CD4-positive, alpha-beta T cell treated with Interleukin-6 at 100 ng/mL for 8 hours (primary cell): ENCODE results near the gene MYEOV.

ENCODE experiments used
- DNase-seq: peaks from one replicate; pipeline ENCODE4 v3.0.0-alpha.2; 2020; ENCODE audit warnings: mixed read lengths, low spot score

MYEOV gene

GRCh38 chr11:69265911-69266510 lies 27.9 kb upstream of the MYEOV start:
- DNase-seq: no peak

GRCh38 chr11:69267395-69267805 lies 26.6 kb upstream of the MYEOV start:
- DNase-seq: no peak

GRCh38 chr11:69268911-69269310 lies 25.0 kb upstream of the MYEOV start:
- DNase-seq: no peak

DNA sequence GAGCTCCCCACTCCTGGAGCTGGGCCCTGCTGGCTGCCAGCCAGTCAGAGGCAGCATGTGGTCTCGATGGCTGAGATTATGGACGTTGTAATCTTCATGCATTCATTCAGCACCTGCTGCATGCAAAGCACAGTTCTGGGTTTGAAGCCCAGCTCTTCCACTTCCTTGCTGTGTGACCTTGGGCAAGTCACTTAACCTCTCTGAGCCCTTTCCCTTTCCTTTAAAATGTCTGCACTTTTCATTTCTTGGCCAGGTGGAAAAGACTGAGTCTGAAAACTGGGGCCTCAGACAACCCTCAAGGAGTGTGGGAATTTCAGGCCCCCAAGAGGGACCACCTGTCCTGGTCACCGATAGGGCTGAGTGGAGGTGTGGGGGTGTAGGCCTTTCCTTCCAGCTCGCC lies 24.6 kb upstream of the MYEOV start:
- no peak for DNase-seq

- no peak for DNase-seq
Measured at GRCh38 chr11:69269926-69270697, 23.8 kb upstream of the MYEOV start.

DNA sequence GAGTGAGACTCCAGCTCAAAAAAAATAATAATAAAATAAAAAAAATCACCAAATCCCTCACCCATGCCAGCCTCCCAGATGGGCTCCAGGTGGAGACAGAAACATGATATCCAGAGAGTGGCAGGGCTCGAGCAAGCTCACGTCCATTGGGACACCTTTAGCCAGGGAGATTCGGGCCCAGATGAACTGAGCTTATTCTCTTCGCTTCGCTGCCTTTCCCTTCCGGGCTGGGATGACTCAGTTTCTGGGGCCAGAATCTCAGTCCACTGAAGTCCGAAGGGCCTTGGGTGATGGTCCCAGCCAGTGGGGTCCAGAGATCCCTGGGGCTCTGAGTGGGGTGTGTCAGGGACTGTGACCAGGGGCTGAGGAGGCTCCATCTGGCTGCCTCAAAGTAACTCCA lies 23.0 kb upstream of the MYEOV start:
- DNase-seq: no peak

- no peak for DNase-seq
Measured at GRCh38 chr11:69272055-69272454, 21.9 kb upstream of the MYEOV start.

DNA sequence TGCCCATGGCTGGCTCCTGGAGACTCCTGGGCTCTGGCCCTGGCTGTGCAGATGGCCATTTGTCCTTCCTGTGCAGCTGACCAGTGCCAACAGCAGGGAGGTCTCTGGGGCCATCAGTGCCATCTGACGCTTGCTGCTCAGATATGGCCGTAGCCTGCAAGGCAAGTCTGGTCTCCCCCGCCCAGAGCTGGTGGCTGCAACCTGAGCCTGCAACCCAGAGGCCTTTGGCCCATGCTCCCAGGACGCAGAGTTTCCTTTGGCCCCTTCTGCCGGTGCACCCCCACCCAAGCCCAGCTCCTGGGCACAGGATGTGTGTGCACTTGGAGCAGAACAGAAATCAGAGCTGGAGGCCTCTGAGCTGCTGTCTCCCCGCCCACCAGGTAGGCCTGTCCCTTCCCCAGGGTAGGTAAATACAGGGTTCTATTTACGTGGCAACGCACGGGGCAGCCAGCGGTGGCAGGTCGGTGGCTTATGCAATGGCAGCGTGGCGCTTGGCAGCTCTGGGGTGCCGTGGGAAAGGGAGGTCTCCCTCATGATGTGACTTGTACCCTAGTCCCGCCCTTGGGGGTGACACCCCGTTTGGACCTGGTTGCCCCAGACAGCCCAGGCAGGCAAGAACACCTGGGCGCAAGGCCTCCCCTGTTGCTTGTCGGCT lies 21.0 kb upstream of the MYEOV start:
- DNase-seq: no peak

- DNase-seq: no peak
Measured at GRCh38 chr11:69273571-69273970, 20.4 kb upstream of the MYEOV start.

- DNase-seq: no peak
Measured at GRCh38 chr11:69274531-69275016, 19.4 kb upstream of the MYEOV start.

GRCh38 chr11:69275178-69275577 lies 18.8 kb upstream of the MYEOV start:
- DNase-seq: no peak

DNA sequence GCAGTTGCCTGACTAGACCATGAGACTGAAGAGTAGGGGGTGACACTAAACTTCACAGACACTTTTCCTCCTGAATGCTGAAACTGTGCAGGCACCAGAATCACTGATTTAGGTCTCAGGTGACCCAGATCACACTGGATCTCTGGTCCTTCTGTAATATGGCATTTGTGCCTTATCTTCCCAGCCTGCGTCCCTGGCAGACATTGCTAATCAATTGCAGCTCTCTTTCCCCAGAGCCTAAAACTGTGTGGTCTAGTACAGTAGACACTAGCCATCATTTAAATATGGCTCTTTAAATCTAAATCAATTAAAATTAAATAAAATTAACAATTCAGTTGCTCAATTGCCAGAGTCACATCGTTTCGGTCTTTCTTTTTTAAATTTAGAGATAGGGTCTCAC lies 17.8 kb upstream of the MYEOV start:
- DNase-seq: no peak

GRCh38 chr11:69277074-69277809 lies 16.7 kb upstream of the MYEOV start:
- no peak for DNase-seq

- DNase-seq: no peak
Measured at GRCh38 chr11:69278091-69278867, 15.7 kb upstream of the MYEOV start.

DNA sequence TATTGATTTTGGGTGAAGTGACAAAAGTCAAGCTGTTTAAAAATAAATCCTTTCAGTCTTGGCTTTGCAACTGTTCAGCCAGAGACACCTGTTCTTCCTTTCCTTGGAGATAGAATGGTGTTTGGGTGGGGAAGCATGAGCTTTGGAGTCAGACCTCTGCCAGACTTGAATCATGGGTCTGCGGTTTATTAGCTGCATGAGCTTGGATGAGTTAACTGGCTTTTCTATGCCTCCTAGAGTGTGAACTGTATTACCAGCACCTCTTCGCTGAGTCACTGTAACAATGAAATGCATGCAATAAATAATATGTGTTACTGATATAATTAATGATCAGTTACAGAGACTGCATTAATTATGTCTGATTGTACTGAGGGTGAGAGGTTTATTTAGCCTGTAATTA lies 13.5 kb upstream of the MYEOV start:
- DNase-seq: no peak

DNA sequence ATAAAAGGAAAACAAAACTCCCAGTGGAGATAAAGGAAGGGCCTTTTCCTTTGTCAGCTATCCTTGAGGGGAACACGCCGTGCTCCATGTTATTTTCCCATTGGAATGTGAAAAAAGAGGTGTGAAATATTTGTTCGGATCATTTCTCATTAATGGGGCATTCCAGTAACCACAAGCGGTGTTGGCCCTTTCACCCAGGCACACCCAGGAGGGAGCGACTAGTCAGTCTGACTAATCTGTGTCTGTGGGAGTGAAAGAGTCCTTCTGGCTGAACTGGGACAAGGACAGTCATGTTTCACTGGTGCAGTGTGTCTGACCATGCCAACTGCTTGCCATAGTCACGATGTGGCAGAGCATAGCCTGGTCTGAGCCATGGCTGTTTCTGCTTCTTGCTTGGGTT lies 13.0 kb upstream of the MYEOV start:
- DNase-seq: no peak

DNA sequence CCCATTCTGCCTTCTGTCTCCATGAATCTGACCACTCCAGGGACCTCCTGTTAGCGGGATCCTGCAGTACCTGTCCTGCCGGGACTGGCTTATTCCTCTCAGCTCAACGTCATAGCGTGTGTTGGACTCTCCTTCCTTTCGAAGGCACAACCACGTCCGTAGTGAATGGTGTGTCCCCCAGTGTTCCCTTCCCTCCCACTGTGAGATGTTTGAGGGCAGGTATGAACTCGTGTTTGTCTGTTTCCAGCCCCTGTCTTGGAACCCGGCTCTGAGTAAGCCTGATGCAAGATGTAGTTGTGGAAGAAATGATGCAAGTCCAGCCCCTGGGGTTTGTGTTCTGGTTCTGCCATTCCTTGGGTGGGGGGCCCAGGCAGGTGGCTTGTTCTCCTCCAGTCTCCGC lies 10.5 kb upstream of the MYEOV start:
- DNase-seq: no peak

DNA sequence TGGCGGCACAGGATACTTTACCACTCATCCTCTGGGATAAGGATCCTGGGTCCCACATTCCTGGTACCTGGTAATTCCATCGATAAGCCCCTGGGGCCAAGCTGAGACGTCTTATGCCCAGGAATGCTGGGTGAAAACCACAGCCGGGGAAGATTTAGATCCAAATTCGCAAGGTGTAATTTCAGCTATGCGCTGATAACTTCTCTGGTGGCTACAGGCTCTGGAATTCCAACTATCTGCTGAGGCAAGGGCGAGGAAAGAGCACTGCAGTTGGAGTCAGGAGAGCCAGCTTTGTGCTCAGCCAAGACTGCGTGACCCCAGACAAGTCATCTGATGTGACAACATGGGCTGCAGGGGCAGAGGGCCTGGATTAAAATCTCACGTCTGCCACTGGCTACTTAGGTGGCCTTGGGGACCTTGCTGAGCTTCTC lies 9.9 kb upstream of the MYEOV start:
- DNase-seq: no peak

DNA sequence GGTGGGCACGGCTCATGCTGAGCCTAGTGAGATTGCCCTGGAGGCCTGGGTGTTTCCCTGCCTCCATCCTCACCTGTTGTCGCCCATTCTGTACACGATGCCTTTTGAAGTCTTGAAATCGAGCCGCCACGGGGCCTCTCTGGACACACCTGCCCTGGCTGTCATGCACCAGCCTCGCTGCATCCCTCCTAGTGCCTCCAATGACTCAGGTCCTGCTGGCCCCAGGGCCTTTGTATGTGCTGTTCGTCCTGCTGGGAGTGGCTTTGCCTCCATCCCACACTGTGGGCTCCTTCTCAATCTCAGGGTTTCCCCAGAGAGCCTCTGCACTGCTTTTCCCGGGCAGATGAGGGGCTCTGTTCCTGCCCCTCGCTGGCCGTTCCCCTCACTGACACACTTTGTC lies 8.9 kb upstream of the MYEOV start:
- DNase-seq: no peak

- DNase-seq: no peak
Measured at GRCh38 chr11:69285766-69286165, 8.2 kb upstream of the MYEOV start.
